CMK (cell line): Measurements from ENCODE around the gene SEMA6B.

Experiments used
- DNase-seq: peaks from one replicate; pipeline ENCODE4 v3.0.0-alpha.2; 2010; ENCODE audit warnings: low read depth

Gene SEMA6B

DNA sequence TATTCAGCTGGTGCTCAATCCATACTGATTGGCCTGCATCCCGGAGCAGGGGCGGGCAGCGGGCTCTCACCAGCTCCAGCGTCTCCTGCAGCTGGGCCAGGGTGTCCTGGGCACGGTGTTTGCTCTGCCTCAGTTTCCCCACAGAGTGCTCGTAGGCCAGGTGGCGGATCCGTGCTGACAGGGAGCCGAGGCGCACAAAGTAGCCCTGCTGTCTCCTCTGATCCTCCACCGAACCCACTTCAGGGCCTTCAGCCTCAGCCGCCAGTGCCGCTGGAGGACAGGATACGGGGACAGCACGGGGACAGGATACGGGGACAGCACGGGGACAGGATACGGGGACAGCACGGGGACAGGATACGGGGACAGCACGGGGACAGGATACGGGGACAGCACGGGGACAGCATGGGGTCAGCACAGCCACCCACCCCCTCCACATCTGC is 33.9 kb downstream of the SEMA6B start:
- no peak for DNase-seq

DNA sequence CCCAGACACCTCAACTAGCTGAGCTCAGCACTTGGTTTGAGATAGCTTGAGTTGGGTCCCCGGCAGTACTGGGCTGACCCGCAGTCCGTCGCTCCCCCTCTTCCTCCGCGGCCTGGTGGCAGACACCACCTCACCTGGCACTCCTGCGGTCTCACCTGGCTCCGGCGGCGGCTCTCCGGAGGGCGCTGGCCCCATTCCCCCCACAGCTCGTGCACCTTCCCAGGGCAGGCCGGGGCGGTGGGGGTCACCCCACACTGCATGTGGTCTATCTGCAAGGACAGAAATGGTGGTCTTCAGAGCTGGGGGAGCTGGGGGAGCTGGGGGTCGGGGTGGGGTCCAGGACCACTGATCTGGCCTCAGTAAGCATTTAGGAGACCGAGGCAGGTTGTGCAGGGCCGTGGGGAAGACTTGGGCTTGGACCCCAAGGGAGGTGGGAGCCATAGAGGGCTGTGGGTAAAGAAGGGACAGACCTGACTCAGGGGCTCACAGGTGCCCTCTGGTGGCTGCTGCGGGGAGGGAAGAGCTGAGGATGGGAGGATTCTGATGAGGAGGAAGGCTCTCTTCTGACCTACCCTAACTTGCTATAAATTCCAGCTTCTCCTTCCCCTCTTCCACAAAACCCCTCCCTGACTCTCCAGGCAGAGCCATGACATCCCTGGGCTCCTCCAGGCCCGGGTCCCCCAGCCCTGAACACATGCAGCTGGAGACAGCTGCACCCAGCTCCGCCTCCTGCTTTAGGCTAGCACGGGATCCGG is 34.5 kb downstream of the SEMA6B start:
- no peak for DNase-seq

DNA sequence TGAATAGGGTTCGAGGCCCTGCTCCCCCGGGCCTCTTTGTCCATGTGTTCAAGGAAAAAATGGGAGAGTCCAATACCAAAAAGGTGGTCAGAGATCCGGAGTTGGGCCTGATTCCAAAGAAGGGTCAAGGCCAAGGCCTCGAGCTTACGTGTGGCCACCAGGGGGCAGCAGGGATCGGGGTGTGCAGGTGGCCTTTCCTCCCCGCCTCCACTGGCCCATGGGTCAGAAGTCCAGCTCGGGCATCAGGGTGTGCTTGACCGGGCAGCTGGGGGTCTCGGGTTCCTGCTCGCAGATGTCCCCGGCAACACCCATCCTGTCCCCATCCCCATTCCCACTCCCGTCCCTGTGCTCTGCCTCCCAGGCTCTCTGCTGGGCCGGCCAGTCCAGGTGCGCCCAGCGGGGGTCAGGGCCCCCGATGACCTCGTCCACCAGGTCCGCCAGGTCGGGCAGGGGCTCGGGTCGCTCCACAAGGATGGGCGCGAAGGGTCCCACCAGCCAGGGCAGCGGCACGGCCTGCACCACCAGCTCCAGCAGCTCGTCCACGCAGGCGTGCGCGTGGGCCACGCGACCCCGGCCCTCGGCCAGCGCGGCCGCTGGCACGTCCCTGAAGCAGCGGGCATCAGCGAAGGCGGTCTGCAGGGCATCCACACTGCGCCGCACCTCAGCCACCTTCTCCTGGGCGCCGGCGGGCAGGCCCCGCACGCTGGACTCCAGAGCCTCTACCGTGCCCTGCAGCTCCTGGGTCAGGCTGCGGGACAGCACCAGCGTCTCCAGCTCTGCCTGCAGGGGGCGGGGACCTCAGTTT is 36.0 kb downstream of the SEMA6B start:
- no peak for DNase-seq

DNA sequence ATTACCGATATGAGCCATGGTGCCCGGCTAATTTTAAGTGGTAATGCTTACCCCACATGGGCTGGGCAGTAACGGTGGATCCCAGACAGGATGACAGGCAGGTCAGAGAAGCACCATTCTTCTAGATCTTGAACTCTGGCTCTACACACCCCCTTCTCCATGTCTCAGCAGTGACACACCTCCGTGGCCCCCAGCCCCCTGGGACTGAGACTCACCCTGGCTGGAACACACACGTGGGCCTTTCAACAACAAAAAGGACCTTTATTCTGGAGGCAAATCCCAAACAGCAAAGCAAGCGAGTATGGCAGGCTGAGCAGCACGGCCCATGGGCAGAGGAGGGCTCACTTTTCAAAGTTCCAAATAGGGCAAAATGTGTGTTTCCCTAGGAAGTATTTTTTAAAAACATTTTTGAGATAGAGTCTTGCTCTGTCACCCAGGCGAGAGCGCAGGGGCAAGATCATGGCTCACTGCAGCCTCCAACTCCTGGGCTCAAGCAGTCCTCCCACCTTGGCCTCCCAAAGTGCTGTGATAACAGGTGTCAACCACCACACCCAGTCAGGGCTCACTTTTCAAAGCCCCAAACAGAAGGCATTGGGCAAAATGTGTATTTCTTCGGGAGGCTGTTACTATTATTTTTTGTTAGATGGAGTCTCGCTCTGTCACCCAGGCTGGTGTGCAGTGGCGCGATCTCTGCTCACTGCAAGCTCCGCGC is 37.0 kb downstream of the SEMA6B start:
- DNase-seq = no peak

DNA sequence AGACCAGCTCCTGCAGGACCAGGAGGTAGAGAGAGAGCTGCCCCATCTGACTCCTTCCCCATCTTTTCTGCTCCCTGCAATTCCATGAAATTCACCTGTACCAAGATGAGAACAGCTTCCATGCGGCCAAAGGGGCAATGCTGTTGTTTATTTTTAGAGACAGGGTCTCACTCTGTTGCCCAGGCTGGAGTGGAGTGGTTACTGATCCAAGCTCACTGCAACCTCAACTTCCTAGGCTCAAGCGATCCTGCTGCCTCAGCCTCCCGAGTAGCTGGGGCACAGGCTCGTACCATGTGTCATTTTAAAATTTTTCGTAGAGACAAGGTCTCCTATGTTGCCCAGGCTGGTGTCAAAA is 37.6 kb downstream of the SEMA6B start:
- no peak for DNase-seq

DNA sequence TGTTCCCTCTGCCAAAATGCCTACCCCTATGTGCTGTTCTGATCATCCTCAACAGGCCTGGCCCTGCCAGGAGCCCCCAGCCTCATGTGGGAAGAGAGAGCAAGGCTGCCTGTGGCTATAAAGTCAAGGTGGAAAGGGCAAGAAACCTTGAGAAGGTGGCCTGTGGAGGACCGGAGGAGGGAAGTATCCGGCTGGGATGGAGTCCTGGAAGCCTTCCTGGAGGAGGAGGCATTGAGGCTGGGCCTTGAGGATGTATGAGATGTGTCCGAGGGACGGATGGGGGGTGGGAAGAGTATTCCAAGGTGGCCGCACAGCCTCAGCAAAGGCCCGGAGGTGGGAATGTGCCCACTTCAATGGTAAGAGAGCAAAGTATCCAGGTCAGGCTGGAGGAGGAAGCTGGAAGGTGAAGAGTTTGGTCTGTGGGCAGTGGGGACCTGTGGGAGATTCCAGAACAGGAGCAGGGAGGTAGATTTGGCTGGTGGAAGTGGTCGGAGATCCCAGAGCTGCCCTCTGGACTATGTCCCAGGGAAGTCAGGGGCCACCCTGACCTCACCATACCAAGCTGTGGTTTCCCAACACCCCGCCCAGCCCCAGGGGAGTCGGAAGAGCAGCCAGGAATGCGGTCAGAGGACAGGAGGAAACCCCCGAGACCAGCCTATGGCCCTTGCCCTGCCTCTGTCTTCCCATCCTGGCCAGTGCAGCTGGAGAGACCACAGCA is 38.2 kb downstream of the SEMA6B start:
- DNase-seq = no peak

DNA sequence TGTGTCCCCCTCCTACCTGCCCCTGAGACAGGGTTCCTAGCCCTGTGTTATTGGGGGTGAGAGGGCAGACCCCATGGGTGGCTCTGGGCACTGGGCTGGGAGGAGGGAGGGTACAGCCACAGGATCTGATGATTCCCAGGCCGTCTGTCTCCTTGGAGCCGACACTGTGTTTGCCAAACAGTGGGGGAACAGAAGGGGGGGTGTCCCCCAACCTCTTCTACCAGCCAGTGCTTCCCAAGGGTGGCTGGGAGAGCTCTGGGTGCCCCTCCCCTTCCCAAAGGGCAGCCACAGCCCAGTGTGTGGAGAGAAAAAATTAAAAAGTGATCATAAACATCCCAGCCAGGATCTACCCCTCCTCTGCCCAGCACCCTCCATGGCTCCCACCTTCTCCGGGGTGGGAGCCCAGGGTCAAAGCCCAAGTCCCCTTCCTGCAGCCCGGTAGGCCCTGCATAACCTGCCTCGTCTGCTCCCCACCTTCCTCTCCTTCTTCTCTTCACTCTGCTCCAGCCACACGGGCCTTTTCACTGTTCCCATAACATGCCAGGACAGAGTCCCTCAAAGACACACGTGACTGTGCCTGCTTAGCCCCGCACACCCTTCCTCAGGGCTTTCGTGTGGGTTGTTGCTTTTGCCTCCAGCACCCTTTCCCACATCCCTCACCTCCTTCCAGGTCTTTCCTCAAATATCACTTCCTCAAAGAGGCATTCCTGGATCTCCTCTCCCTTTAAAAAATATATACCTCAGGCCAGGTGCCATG is 39.8 kb downstream of the SEMA6B start:
- DNase-seq = no peak

DNA sequence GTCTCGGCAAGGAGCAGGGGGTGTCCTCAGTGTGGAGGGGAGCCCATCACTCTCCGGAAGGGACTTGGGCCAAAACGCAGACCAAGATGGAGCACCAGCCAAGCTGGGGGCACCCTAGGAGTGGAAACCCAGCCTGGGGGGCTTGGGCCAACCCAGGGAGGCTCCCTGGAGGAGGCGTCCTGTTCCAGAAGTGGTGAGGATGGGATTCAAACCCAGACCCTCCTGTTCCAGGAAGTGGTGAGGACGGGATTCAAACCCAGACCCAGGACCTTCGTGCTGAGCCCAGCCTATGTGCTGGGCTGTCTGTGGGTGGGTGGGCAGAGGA is 40.4 kb downstream of the SEMA6B start:
- no peak for DNase-seq

DNA sequence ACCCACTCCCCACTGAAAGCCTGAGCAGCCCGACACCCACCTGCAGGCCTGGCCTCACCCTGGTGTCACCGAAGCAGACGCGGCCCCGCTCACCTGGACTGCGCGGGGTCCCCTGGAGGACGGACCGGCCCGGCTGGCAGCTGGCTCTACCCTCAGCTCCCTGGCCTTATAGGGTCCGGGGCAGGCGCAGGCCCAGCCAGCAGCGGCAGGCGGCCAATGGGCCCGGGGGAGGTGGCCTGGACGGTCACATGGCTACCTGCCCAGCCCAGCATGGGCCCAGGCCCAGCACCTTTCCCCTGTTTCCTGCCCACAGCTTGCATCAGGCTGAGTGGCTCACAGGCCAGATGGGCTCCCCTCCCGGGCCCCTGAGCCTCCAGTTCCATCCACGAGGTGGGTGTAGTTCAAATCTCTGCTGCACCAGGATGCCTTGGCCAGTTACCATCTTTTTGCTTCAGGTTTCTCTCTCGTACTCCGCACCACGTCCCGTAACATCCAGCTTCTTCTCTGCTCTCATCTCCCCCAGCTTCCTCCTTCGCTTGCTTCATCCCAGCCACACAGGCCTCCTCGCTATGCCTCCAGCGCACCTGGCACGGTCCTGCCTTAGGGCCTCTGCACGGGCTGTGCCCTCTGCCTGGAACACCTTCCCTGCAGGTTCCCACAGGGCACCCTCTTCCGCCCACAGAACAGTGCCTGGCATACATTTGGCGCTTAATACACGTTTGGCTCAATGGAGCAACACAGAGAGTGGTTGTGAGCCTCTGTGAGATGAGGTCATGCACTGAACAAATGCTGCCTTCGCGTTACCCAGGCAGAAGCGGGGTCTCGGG is 40.9 kb downstream of the SEMA6B start, which contains the start of gene PLIN4:
Gene PLIN4, minus strand, starts transcription at position 142 of the 827 bp plus-strand sequence. CDS start 214 bp downstream, outside the sequence.
- DNase-seq = no peak

DNA sequence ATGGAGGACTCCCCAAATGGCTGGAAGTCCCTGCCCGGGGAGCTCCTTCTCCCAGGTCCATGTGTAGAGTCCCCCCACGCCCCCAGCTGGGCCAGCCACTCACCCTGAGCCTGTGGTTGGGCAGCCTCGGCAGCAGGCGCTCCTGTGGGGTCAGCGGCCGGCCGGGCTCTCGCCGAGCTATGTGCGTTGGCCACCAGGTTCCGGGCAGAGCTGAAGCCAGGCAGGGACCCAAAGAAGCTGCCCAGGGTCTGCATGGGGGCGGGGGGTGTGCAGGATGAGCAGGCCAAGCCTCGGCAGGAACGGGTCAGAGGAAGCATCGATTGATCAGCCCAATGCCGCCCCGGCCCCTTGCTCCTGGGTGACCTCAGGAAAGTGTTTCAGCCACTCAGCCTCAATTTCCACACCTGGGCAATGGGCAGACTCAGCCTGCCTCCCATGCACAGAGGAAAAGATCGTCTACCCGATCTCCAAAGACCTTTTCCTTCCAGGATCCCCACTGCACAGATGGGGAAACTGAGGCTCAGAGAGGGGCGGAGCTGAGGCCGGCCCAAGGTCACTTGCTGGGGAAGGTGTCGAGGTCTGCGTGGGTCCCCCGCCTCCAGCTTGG is 41.9 kb downstream of the SEMA6B start:
- DNase-seq = no peak

DNA sequence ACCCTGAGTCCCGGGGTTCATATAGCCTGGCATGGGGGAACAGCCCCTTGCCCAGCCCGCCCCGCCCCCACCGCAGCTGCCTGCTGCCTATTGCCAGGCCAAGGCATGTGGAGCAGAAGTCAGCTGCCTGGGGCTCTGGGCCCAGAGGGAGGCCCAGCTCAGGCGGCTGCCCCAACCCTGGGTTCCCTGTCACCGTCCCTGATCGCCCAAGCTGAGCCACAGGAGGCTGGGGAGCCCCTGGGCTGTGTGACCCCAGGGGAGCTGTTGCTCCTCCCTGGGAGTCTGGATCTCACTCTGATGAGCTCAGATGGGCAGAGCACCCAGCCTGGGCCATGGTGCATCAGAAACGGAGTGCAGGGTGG is 42.6 kb downstream of the SEMA6B start:
- DNase-seq = no peak

DNA sequence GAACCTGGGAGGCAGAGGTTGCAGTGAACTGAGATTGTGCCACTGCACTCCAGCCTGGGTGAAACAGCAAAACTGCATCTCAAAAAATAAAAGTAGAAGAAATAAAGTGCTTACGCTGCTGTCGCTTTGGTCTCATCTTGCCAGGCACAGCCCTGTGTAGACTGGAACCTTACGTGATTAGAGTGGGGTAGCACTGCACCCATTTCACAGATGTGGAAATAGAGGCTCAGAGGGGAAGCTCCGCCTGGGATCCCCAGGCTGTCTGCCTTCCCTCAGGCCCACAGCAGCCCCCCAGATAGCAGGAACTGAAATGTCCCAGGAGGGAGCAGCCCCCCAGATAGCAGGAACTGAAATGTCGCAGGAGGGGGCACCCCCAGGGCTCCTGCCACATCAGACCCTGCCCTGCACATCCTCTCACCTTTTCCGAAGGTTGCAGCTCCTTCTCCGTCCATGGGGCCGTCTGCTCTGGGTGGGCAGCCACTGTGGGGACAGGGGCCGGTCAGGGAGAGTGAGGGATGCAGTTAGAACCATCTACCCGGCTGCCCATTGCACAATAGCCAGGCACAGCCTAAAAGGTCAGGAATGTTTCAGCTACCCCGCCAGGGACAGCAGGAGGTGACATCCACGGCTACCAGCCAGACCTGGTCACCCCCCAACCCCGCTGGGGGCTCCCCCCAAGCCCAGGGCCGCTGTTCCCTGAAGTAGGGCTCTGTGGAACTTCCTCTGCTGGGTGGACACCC is 43.1 kb downstream of the SEMA6B start:
- no peak for DNase-seq

DNA sequence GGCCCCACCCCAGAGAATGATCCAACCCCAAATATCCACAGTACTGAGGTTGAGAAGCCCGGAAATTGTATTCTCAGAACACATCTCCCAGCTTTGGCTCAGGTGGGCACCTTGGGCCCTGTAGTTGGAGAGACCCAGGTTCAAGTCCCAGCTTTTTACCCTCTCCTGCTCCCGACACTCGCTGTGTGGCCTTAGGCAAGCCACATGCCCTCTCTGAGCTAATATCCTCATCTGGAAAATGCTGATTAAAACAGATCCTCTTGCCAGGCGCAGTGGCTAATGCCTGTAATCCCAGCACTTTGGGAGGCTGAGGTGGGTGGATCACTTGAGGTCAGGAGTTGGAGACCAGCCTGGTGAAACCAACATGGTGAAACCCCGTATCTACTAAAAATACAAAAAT is 43.8 kb downstream of the SEMA6B start:
- DNase-seq = no peak

DNA sequence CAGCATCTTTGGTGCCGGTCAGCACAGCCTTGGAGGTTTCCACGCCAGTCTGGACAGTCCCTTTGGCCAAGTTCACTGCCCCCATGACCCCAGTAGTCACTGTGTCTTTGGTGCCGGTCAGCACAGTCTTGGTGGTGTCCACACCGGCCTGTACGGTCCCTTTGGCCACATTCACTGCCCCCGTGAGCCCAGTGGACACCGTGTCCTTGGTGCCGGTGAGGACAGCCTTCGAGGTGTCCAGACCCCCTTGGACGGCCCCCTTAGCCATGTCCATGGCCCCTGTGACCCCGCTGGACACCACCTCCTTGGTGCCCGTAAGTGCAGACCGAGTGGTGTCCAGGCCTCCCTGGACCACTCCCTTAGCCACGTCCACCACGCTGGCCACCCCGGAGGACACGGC is 46.2 kb downstream of the SEMA6B start:
- DNase-seq = no peak

DNA sequence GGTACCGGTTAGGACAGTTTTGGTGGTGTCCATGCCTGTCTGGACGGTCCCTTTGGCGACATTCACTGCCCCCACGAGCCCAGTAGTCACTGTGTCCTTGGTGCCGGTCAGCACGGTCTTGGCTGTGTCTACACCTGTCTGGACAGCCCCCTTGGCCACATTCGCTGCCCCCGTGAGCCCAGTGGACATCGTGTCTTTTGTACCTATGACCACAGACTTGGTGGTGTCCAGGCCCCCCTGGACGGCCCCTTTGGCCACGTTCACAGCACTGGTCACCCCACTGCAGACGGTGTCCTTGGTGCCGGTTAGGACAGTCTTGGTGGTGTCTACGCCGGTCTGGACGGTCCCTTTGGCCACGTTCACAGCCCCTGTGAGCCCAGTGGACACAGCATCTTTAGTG is 47.4 kb downstream of the SEMA6B start:
- DNase-seq = no peak

DNA sequence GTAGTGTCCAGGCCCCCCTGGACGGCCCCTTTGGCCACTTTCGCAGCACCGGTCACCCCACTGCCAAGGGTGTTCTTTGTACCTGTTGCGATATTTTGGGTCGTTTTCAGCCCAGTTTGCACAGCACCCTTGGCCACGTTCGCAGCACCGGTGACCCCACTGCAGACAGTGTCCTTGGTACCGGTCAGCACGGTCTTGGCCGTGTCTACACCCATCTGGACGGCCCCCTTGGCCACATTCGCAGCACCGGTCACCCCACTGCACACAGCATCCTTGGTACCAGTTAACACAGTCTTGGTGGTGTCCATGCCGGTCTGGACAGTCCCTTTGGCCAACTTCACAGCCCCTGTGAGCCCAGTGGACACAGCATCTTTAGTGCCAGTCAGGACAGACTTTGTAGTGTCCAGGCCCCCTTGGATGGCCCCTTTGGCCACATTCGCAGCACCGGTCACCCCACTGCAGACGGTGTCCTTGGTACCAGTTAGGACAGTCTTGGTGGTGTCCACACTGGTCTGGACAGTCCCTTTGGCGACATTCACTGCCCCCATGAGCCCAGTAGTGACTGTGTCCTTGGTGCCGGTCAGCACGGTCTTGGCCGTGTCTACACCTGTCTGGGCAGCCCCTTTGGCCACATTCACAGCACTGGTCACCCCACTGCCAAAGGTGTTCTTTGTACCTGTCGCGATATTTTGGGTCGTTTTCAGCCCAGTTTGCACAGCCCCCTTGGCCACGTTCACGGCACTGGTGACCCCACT is 48.0 kb downstream of the SEMA6B start:
- no peak for DNase-seq

DNA sequence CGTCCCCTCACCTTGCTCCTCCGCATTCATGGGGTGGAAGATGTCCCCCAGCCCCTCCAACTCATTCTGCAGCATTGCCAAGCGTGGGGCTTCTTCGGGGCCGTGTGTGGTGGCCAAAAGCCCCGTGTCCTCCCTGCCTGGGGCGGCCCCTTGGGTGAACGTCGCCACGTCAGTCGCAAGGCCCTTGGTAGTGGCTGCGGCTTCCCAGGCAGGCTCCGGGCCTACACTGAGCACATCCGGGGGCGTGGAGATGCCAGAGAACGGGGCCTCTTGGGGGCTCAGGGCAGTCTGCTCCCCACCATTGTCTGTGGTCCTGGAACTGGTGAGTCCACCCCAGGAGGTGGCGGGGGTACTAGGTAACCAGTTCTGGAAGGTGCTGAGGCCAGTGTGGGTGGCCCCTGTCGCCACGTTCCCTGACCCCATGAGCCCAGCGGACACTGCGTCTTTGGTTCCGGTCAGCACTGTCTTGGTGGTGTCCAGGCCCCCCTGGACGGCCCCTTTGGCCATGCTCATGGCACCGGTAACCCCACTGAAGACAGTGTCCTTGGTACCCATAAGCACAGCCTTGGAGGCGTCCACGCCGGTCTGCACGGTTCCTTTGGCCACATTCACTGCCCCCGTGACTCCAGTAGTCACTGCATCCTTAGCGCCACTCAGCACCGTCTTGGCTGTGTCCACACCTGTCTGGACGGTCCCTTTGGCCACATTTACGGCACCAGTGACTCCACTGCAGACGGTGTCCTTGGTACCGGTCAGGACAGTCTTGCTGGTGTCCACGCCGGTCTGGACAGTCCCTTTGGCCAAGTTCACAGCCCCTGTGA is 48.8 kb downstream of the SEMA6B start:
- DNase-seq = no peak

DNA sequence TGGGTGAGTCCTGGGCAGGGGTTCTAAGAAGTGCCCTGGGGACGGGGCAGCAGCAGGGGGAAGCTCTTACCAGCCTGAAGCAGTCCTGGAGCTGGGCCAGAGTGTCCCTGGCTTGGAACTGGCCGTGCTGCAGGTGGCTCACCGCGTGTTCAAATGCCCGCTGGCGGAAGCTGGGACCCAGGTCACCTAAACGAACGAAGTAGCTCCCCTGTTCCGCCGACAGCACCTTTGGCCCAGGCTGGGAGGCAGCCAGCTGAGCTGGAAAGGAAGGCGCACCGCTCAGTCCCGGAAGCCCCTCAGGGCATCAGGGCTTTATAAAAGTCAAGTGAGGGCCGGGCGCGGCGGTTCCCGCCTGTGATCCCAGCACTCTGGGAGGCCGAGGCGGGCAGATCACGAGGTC is 50.8 kb downstream of the SEMA6B start:
- no peak for DNase-seq
